IMR-90 (cell line): ENCODE measurements around the gene FUT8.

Source experiments
- BHLHE40 ChIP-seq: fragments of 150-350 bp; IDR thresholded peaks from 2 replicates; pipeline ENCODE4 v1.6.1; 2016; ENCODE audit warnings: mild to moderate bottlenecking, low read depth, low read length
- CEBPB ChIP-seq: IDR thresholded peaks from 2 replicates; pipeline ENCODE4 v1.6.1; 2012; ENCODE audit warnings: low read depth, low read length, improper control_type of control experiment
- CHD1 ChIP-seq: IDR thresholded peaks from 2 replicates; pipeline ENCODE4 v1.6.1; 2012; ENCODE audit warnings: low read depth, low read length, improper control_type of control experiment
- FOS ChIP-seq: fragments of 150-350 bp; IDR thresholded peaks from 2 replicates; pipeline ENCODE4 v1.6.1; 2016; ENCODE audit warnings: low read depth, low read length
- MAZ ChIP-seq: IDR thresholded peaks from 2 replicates; pipeline ENCODE4 v1.6.1; 2012; ENCODE audit warnings: low read depth, mild to moderate bottlenecking, low read length, improper control_type of control experiment, moderate library complexity, borderline replicate concordance
- POLR2A ChIP-seq: IDR thresholded peaks from 2 replicates; pipeline ENCODE4 v1.6.1; 2012; ENCODE audit warnings: mild to moderate bottlenecking, low read depth, low read length
- RAD21 ChIP-seq: IDR thresholded peaks from 2 replicates; pipeline ENCODE4 v1.6.1; 2012; ENCODE audit warnings: low read length, improper control_type of control experiment
- RCOR1 ChIP-seq: IDR thresholded peaks from 2 replicates; pipeline ENCODE4 v1.6.1; 2012; ENCODE audit warnings: mild to moderate bottlenecking, low read length, improper control_type of control experiment; ENCODE audit not compliant: insufficient replicate concordance
- RFX5 ChIP-seq: IDR thresholded peaks from 2 replicates; pipeline ENCODE4 v1.8.0; 2012; ENCODE audit warnings: low read depth, mild to moderate bottlenecking, low read length, moderate library complexity
- SMC3 ChIP-seq: fragments of 150-350 bp; IDR thresholded peaks from 2 replicates; pipeline ENCODE4 v1.6.1; 2016; ENCODE audit warnings: low read depth, mild to moderate bottlenecking, antibody characterized with exemption, low read length, moderate library complexity
- USF2 ChIP-seq: fragments of 150-350 bp; IDR thresholded peaks from 2 replicates; pipeline ENCODE4 v1.6.1; 2017; ENCODE audit warnings: mild to moderate bottlenecking, antibody characterized with exemption, low read length, low read depth
- TF ChIP-seq, protein P1 (sequence below): conservative IDR thresholded peaks from 2 replicates; pipeline ENCODE4 v1.5.1; 2012; ENCODE audit warnings: mild to moderate bottlenecking, low read depth, low read length, improper control_type of control experiment
- TF ChIP-seq, protein P2 (sequence below): fragments of 150-350 bp; IDR thresholded peaks from 2 replicates; pipeline ENCODE4 v1.6.1; 2016; ENCODE audit warnings: low read depth, mild to moderate bottlenecking, low read length, moderate library complexity, borderline replicate concordance

DNA sequence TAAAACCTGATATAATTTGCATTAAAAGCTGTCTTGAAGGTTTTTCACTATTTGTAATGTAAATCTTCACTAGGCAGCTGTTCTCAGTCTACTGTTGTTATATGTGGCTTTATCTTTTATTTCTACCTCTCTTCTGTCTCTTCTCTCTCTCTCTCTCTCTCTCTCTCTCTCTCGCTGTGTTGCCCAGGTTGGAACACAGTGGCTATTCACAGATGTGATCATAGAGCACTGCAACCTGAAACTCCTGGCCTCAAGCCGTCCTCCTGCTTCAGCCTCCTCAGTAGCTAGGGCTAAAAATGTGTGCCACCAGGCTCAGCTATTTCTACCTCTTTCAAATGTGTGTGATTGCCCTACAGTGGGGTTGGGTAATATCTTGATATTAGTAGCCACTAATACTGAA is 21.1 kb downstream of the FUT8 start:
- no peak for TF ChIP-seq CEBPB
- TF ChIP-seq, protein P1, sequence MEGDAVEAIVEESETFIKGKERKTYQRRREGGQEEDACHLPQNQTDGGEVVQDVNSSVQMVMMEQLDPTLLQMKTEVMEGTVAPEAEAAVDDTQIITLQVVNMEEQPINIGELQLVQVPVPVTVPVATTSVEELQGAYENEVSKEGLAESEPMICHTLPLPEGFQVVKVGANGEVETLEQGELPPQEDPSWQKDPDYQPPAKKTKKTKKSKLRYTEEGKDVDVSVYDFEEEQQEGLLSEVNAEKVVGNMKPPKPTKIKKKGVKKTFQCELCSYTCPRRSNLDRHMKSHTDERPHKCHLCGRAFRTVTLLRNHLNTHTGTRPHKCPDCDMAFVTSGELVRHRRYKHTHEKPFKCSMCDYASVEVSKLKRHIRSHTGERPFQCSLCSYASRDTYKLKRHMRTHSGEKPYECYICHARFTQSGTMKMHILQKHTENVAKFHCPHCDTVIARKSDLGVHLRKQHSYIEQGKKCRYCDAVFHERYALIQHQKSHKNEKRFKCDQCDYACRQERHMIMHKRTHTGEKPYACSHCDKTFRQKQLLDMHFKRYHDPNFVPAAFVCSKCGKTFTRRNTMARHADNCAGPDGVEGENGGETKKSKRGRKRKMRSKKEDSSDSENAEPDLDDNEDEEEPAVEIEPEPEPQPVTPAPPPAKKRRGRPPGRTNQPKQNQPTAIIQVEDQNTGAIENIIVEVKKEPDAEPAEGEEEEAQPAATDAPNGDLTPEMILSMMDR = no peak
- TF ChIP-seq RFX5 = no peak
- TF ChIP-seq RAD21 = no peak
- no peak for TF ChIP-seq POLR2A
- TF ChIP-seq SMC3 = no peak
- no peak for TF ChIP-seq RCOR1
- TF ChIP-seq USF2 = no peak
- TF ChIP-seq FOS = no peak
- no peak for TF ChIP-seq MAZ
- no peak for TF ChIP-seq BHLHE40
- no peak for TF ChIP-seq CHD1
- TF ChIP-seq, protein P2, sequence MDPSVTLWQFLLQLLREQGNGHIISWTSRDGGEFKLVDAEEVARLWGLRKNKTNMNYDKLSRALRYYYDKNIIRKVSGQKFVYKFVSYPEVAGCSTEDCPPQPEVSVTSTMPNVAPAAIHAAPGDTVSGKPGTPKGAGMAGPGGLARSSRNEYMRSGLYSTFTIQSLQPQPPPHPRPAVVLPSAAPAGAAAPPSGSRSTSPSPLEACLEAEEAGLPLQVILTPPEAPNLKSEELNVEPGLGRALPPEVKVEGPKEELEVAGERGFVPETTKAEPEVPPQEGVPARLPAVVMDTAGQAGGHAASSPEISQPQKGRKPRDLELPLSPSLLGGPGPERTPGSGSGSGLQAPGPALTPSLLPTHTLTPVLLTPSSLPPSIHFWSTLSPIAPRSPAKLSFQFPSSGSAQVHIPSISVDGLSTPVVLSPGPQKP = no peak
